Motor neuron (in vitro differentiated cells): ENCODE measurements around the gene IBA57. TPM values are rescaled to one million over a fixed set of nuclear protein-coding genes. Genes with fewer than 3 reads are reported as not detected.

ENCODE experiments used
- ATAC-seq, 8 experiments: fragments of 200-7000 bp; cut with Tn5 transposase; replicated peaks in 6 of 8; 2 replicates each; pipeline ENCODE4 v1.8.0; 2021; ENCODE audit warnings: mild to moderate bottlenecking in 8 of 8, moderate library complexity in 8 of 8
- H3K27ac ChIP-seq, 2 donors: fragments of 250-450 bp; sonication (Bioruptor Pico); 2 replicates each; pipeline ENCODE4 v1.9.0; 2021; ENCODE audit warnings: antibody characterized with exemption in 2 of 2, mild to moderate bottlenecking in 2 of 2, moderate library complexity in 1 of 2
- H3K4me1 ChIP-seq, 2 donors: fragments of 250-450 bp; sonication (Bioruptor Pico); replicated peaks in 1 of 2; 2 replicates each; pipeline ENCODE4 v1.6.1; 2021; ENCODE audit warnings: antibody characterized with exemption in 2 of 2, mild to moderate bottlenecking in 2 of 2, moderate library complexity in 1 of 2
- H3K4me3 ChIP-seq, 5 donors: fragments of 250-450 bp; sonication (Bioruptor Pico); 2 replicates each; pipeline ENCODE4 v1.9.0; 2021; ENCODE audit warnings: antibody characterized with exemption in 5 of 5, mild to moderate bottlenecking in 5 of 5, moderate library complexity in 4 of 5
- WGBS, 10 experiments: fragments of 450-650 bp; shearing (Covaris generic); methylation state at CpG; one replicate each; pipeline ENCODE4 v1.0.0; 2022; 5-methylcytosine and 5-hydroxymethylcytosine counted together
- in situ Hi-C, 9 experiments: fragments of 400-800 bp; cut with MboI; loops; one replicate each; pipeline ENCODE4 v1.15.0; 2021; ENCODE audit warnings: low sequenced_read_pairs in 9 of 9, low pct_unique_long_range_greater_than_20kb in 2 of 9; ENCODE audit not compliant: unreplicated experiment in 9 of 9
- total RNA-seq, 8 experiments: library from RNA; unstranded; fragments of 300-600 nt; gene quantifications; 2 replicates each; pipeline versions ENCODE4 v1.2.3 to v1.2.4, GENCODE V29; 2022

Gene IBA57
- total RNA-seq, 8 experiments from 2014 or later: 2.8 to 6.0 (median 4.2) TPM

- Histone ChIP-seq H3K27ac (no peak overlapping the region), H3K4me3 (no peak overlapping the region), H3K4me1 (peaks cover 6 to 12% of the 10 kb centered on the region in 2 donors)
- no peak for ATAC-seq
- WGBS, 10 experiments: 60 to 87% (median 80%) methylated on average over 1 to 17 of the region's 20 CpGs; no CpG with 5 or more reads in 3 of the 10 experiments
- in situ Hi-C loops: no loop called here
Measured at GRCh38 chr1:228154670-228155571, 10.7 kb upstream of the IBA57 start.

DNA sequence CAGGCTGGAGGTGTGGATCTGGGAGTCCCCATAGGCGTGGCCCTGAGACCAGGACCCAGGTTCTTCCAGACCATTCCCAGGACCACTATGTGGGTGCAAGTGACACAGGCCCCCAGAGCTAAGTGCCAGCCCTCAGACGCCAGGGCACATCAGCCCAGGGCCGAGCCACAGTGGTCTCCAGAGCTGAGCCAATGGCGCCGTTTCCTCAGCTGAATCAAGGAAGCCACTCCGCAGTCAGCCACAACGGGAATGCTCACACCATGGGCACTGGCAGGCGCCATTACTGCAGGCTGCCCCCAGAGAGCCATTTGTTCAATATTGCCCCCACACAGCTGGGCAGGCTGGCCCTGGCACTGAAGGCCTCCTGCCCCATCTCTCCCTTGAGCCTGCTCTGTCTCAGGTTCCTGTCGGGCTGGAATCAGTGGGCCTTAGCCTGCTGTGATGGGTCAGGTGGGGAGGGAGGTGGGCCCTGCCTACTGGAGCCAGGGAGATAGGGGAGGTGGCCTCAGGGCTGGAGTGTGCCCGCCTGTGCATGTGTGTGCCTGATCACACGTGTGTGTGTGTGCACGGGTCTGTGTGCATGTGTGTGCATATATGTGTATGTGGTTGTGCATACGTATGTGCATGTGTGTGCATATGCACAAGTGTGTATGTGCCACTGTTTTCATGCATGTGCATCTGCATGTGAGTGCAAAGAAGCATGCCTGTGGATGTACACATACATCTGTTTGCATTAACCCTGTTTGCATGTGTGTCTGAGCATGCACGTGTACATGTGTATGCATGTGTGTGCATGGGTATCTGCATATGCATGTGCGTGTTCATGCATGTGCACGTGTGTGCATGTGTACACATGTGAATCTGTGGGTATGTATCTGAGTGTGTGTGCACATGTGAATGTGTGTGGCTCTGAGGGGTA is 9.7 kb upstream of the IBA57 start:
- in situ Hi-C loops: no loop called here
- Histone ChIP-seq H3K4me1 (peaks cover 0 to 4% of the 10 kb centered on the region in 2 donors), H3K27ac (no peak overlapping the region), H3K4me3 (no peak overlapping the region)
- WGBS, 10 experiments: 20 to 100% (median 69%) methylated on average over 1 to 12 of the region's 16 CpGs; no CpG with 5 or more reads in 2 of the 10 experiments
- no peak for ATAC-seq

GRCh38 chr1:228156515-228156881 is 9.1 kb upstream of the IBA57 start:
- in situ Hi-C loops: no loop called here
- Histone ChIP-seq H3K4me3 (no peak overlapping the region), H3K4me1 (no peaks in the 10 kb centered on the region), H3K27ac (no peak overlapping the region)
- WGBS, 10 experiments: 47 to 100% (median 71%) methylated on average over 1 to 3 of the region's 9 CpGs; no CpG with 5 or more reads in 6 of the 10 experiments
- ATAC-seq: no peak

DNA sequence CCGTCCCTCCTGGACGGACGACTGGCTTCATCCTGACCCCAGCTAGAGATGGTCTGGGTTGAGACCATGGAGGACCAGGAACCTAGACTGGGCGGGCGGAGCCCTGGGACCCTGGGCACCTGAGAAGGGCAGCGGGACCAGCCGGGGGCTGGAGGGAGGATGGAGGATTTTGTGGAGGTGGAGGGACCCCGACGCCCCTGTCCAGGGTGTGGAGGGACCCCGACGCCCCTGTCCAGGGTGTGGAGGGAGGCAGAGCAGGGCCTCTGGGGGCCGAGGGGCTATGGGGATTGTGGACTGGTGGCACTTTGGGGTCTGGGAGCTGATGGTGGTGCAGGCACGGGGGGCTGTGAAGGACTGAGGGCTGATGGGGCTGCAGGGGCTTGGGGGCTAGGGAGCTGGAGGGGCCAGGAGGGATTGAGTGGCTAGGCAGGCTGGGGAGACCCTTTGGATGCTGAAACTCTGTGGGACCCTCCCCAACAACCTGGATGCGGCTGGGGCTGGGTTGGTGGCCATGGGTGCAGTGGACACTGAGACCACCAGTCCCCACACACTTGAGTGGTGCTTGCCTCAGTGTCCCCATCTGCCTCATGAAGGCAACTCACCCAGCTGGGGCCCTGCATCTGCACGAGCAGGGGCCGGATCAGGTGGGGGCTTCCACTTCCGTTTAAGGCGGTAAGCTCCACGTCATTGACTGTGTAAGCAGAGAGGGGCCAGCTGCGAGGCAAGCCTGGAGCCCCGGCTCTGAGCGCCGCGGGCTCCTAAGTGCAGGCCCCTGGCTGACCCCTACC is 8.5 kb upstream of the IBA57 start:
- H3K4me1 ChIP-seq: no peaks in the 10 kb centered on the region
- no peak overlapping the region for H3K4me3 ChIP-seq
- ATAC-seq: no peak
- no peak overlapping the region for H3K27ac ChIP-seq
- WGBS, 10 experiments: 66 to 100% (median 78%) methylated on average over 3 to 11 of the region's 24 CpGs; no CpG with 5 or more reads in 6 of the 10 experiments
- in situ Hi-C loops: no loop called here

DNA sequence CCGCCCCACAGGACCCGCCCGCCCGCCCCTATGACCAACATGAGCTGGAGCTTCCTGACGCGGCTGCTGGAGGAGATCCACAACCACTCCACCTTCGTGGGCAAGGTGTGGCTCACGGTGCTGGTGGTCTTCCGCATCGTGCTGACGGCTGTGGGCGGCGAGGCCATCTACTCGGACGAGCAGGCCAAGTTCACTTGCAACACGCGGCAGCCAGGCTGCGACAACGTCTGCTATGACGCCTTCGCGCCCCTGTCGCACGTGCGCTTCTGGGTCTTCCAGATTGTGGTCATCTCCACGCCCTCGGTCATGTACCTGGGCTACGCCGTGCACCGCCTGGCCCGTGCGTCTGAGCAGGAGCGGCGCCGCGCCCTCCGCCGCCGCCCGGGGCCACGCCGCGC is 7.9 kb upstream of the IBA57 start:
- no peak for ATAC-seq
- in situ Hi-C loops: no loop called here
- no peaks in the 10 kb centered on the region for H3K4me1 ChIP-seq
- H3K27ac ChIP-seq: no peak overlapping the region
- WGBS, 10 experiments: 0 to 69% (median 54%) methylated on average over 1 to 19 of the region's 43 CpGs; no CpG with 5 or more reads in 6 of the 10 experiments
- H3K4me3 ChIP-seq: no peak overlapping the region

GRCh38 chr1:228158151-228159007 is 7.2 kb upstream of the IBA57 start:
- ATAC-seq: peak in 3 of 8 experiments; percentile 4 to 24 (median 21)
- no peak overlapping the region for H3K4me3 ChIP-seq
- no peak overlapping the region for H3K27ac ChIP-seq
- no peaks in the 10 kb centered on the region for H3K4me1 ChIP-seq
- 8 to 51% (median 20%) methylated on average over 2 to 18 of the region's 98 CpGs; no CpG with 5 or more reads in 6 of the 10 experiments for WGBS, 10 experiments
- in situ Hi-C loops: no loop called here

- WGBS, 10 experiments: 60 to 90% (median 72%) methylated on average over 1 to 5 of the region's 14 CpGs; no CpG with 5 or more reads in 6 of the 10 experiments
- Histone ChIP-seq H3K4me1 (no peaks in the 10 kb centered on the region), H3K27ac (no peak overlapping the region), H3K4me3 (no peak overlapping the region)
- in situ Hi-C loops: no loop called here
- no peak for ATAC-seq
Measured at GRCh38 chr1:228159008-228159665, 6.5 kb upstream of the IBA57 start.

GRCh38 chr1:228160201-228160761 is 5.3 kb upstream of the IBA57 start:
- no peak for ATAC-seq
- 57 to 76% (median 68%) methylated on average over 5 to 7 of the region's 15 CpGs; no CpG with 5 or more reads in 7 of the 10 experiments for WGBS, 10 experiments
- Histone ChIP-seq H3K4me3 (no peak overlapping the region), H3K4me1 (peaks cover 3 to 4% of the 10 kb centered on the region in 2 donors), H3K27ac (no peak overlapping the region)
- in situ Hi-C loops: no loop called here

DNA sequence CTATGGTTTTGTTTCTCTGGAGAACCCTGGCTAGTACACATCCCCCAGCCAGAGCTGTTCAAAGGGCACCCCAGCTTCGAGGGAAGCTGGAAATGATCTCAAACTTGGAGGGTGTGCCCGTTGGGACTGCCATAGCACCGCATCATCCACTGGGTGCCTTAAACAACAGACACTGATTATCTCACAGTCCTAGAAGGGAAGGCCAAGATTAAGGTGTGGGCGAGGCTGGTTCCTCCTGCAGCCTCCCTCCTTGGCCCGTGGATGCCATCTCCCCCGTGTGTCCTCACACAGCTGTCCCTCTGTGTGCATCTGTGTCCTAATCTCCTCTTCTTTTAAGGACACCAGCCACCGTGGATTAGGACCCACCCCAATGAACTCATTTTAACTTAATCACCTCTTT is 4.2 kb upstream of the IBA57 start:
- whole genome bisulfite sequencing, 10 experiments: 37 to 77% (median 68%) methylated on average over 1 to 6 of the region's 7 CpGs; no CpG with 5 or more reads in 5 of the 10 experiments
- ATAC-seq: no peak
- in situ Hi-C loops: no loop called here
- Histone ChIP-seq H3K4me3 (no peak overlapping the region), H3K4me1 (peaks cover 3 to 4% of the 10 kb centered on the region in 2 donors), H3K27ac (no peak overlapping the region)

- Histone ChIP-seq H3K4me3 (no peak overlapping the region), H3K27ac (no peak overlapping the region), H3K4me1 (peaks cover 6 to 8% of the 10 kb centered on the region in 2 donors)
- in situ Hi-C loops: no loop called here
- 60 to 84% (median 76%) methylated on average over 1 to 8 of the region's 9 CpGs; no CpG with 5 or more reads in 2 of the 10 experiments for WGBS, 10 experiments
- no peak for ATAC-seq
Measured at GRCh38 chr1:228161866-228162265, 3.7 kb upstream of the IBA57 start.

- in situ Hi-C loops: no loop called here
- Histone ChIP-seq H3K4me3 (no peak overlapping the region), H3K27ac (no peak overlapping the region), H3K4me1 (peaks cover 9 to 10% of the 10 kb centered on the region in 2 donors)
- 27 to 70% (median 52%) methylated on average over 2 to 6 of the region's 14 CpGs; no CpG with 5 or more reads in 4 of the 10 experiments for WGBS, 10 experiments
- no peak for ATAC-seq
Measured at GRCh38 chr1:228162286-228163006, 3.2 kb upstream of the IBA57 start.
